NCI-H2107 treated with DMSO at 0.1 percent for 48 hours (cell line): ENCODE measurements around the gene BNC2.
A peak's percentile ranks its signal among the peaks of the same experiment; 100 is the strongest.
"Not testable (repeated sequence)": the region's sequence is repeated elsewhere in the genome, so short reads cannot be mapped to it uniquely, and the experiment has no call there.

Experiments
- DNase-seq: peaks from one replicate; lab custom pipeline; 2025; ENCODE audit not compliant: unreplicated experiment; lab: John Stamatoyannopoulos, UW

The BNC2 gene

DNA sequence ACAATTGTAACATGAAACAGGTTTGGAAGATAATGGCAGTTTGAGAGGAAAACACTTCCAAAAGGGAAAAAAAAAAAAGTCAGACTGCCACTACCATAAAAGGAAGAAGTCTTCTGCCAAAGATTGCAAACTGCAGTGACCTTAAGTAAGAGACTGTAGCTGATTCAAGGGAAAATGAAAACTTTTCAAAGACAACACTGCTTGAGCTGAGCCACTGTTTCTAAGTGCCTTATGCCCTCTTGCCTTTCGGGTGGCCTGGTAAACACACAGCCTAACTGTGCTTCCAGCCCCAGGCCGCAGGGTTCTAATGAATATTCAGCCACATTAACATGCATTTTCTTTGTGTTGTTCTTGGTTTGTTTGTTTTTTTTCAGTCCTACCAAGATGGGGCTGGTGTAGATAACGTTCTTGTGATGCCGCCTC is 354.6 kb downstream of the BNC2 start:
- DNase-seq, result no peak

DNA sequence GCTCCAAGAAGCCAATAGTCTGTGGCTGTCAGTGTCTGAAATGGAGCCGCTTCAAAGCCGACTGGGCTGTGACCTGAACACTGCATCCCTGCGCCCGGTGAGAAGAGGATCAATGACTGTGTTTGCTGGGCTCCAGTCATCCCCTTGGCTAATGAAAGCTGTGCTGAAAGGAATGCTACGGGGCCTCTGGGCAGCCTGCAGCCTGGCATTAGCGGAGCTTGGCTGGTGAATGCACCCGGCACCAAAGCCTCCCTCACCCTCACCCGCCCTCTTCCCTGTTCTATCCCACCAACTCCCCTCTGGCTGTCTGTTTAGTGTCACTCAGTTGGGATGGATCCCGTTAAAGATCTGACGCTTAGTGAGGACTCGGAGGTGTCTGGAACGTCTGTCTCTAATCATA is 355.3 kb downstream of the BNC2 start:
- no peak for DNase-seq

DNA sequence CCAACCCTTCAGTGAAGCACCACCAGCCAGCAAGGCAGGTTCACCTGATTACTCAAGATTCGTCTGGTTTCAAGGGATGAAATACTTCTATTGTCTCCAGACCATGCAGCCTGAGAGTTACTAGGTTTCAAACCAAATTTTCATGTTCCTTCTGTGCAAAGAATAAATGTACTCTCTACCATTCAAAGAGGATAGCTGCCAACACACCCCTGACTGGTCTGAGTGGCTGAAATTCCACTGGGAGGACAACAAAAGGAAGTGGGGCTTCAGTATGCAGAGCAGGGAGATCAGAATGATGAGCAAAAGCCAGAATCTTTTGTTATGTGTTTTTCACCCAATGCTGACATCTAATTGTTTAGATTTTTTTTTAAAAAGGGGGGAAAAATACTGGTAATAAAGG is 356.3 kb downstream of the BNC2 start:
- DNase-seq, result no peak

DNA sequence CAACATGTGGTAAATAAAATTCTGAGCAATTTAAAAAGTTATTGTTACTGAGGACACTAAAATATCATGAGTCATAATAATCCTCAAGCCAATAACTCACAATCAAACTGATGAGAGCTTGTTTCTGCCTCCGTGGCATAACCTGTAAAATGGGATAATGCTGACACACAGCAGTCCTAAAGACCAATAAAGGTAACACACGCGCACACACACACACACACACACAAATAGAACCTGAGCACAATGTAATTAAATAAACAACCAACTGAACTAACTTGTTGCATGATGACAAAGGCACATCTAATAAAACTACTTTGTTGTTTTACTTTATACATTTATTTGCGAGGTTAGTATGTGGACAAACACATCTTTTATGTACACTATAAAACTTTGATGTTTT is 358.2 kb downstream of the BNC2 start:
- DNase-seq, result no peak

DNA sequence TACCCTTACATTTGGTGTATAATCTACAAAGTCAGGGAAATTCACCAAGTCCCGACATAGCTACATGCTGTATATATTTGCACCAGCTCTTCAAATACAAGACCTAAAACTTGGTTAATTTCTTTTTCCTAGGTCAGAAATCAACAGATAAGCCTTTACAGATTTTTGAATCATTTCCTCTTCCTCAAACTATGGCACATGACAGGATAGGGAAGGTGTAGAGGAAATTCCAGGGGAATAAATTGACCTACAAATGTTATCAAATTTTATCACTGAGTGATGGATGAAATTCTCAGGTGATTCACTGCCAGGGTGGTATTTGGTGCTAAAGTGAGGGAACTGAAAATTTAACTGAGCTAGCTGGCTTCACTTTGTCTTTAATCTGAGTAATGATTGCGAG is 360.0 kb downstream of the BNC2 start:
- no peak for DNase-seq

DNA sequence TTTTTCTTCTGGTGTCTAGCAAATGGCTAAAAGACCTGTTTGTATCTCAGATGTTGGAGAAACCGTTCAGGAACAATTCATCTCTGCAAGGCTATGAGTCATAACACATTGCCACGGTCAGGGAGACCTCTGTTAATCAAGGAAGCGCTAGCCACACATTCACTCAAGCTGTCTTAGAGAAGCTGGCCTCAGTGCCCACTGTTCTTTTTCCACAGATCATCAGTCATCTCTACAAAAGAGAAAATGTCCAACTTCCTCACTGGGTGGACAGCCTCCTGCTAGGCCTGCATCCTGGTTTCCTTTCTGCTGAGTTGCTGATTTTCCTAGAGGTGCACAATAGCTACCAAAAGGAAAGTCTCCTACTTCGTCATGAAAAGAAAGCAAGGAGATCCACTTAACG is 360.5 kb downstream of the BNC2 start:
- DNase-seq, result no peak

DNA sequence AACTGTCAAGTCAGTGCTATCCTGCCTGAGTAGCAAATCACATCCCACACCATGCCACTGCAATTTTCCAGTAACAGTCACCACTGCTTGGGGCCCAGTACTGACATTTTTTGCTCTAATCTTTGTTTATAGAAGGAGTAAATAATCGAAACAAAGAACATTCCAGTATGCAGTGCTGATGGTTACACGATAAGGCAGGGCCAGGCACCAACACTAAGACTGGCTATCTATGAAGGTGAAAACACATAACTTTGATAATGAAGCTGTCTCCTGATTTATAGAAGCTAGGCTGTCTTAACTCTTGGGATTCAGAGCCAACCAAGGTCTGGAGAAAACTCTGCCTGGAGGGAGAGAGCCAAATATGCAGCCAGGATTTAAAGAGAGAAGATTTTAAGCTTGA is 365.3 kb downstream of the BNC2 start:
- DNase-seq, result no peak

DNA sequence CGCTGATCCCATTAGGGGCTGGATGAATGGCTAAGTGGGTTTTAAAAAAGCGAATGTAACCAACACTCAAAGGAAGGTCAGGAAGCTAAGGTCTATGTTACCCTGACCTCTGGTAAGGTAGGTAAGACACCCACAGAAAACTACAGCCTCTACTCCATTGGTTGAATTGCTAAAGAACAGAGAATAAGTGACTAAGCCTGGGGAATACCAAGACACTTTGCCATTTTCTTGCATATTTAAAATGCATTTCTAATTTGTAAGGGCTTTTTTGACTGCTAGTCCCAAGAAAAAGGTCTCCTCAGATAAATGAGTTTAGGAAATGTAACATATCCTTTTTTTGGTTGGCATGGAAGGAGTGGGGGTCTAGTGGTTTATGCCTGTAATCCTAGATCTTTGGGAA is 368.7 kb downstream of the BNC2 start:
- DNase-seq, result no peak

DNA sequence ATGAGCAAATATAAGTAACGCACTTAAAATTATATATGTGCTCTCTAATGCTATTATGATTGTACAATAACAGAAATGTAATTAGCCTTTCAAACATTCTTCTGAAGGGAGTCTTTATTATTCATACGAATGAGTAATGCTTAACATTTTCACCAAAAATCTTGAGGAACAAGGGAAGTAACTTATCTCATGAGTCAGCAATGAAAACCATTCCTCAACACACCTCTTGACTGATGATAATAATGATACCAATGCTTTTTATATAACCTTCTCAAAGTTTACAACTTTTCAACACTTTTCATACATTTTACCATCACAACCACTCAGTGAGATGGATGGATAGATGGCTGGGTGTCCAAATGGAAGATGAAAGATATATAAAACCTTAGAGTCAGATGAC is 369.3 kb downstream of the BNC2 start:
- DNase-seq, result no peak

DNA sequence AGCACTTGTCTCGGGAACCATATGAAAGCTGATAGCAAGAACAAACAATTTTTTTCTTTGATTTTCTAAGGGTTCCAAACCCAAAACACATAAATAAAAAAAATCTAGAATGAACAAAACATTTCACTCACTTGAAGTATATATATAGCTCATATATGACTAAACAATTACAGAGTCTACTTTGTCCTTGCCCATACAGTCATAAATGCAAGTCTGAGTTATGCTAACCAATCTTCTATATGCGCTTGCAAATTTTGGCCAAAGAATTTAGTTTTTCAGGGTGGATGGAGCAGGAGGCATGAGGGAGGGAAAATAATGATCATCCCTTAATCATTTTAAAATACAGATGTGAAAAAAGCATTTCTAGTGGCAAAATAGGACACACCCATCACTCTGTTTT is 370.1 kb downstream of the BNC2 start:
- no peak for DNase-seq

DNA sequence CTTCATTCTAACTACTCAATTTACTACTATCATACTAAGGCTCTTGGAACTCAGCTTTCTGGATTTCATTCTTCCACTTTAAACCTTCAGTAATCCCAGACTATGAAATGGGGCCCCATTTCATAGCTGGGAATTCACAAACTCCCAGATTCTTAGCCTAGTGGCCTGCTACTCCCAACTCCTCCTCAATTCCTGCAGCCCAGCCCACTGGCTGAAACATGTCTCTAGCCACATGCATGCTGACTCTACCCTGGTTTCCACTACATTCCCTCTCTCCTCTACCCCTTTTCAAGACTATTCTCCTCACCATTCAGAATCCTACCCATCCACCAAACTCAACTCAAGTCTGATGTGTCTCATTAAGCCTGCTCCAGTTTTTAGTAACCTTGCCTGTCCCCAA is 370.6 kb downstream of the BNC2 start:
- no peak for DNase-seq

DNA sequence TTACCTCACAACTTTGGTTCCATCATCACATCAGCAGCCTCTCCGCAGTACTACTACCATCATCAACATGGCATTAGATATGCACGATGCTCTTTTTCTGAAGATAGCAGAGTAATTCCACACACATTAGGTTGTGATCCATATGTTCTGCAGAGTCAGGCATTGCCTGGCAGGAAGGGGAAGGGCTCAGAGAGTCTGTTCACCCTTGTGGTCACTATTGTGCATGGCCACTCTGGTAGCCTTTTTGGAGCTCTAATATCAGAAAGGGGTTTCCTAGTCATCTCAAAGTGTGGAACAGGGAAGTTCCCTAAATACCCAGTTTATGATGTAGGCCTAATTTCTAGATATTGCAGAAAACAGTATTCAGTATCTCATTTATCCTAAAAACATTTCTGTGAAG is 373.6 kb downstream of the BNC2 start:
- no peak for DNase-seq

DNA sequence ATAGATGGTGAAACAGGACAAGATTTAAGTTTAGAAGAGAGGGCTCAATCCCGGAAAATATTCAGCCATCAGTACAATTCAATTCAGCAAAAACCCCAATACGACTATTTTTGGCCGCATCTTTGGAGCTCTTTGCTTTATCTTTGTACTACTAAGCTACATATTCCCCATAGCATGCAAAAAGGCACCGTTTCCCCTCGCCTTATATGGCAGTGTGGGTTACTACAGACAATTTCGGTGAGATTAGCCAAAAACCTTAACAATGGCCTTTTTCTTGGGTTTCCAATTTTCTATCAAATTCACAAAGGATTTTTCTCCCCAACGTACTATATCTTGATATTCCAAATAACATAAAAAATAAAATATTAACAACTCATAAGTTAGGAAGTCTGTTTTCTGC is 382.6 kb downstream of the BNC2 start:
- no peak for DNase-seq

DNA sequence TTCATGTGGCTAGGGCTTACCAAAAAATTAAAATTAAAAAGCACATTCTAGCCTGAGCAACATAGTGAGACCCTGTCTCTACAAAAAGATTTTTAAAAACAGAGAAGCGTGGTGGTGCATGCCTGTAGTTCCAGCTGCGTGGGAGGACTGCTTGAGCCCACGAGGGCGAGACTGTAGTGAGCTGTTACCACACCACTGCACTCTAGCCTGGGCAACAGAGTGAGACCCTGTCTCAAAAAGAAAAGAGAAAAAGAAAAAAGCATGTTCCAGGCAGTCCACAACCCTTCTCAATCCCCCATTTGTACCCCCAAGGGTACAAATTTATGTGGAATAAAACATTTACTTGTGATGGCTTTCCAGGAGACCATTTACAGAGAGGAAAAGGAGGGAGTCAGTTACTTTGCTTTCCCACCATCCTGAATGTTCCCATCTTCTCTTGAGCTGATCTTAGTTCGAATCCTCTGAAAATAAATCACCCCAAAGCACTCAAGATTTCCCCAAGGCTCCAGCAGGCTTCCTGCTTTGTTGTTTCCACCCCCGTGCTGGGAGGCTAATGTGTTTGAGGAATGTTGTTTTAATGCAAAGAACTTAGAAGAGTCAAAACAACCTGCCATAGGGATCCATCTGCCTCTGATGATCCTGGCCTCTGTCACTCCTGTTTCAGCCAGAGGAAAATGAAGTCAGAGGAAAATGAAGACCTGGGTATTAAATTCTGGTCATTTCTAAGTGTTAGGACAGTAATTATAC is 384.7 kb downstream of the BNC2 start:
- DNase-seq, result no peak

DNA sequence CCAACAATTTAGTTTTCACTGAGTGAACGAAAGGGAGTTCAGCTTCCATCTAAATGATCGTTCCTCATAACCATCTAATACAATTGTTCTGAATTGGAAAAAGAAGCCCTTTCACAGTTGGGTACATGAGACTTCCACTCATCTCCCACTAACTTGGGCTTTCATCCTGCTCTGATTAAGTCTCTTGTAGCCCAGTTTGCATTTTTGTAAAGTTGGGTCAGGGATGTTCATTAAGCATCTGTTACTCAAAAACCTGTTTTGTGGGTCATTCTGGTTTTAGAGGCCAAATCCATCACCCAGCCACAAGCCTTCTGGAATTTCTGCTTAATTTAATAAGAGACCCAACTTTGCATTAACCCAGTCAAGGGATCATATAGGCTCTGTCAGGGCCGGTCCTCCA is 385.3 kb downstream of the BNC2 start:
- no peak for DNase-seq

DNA sequence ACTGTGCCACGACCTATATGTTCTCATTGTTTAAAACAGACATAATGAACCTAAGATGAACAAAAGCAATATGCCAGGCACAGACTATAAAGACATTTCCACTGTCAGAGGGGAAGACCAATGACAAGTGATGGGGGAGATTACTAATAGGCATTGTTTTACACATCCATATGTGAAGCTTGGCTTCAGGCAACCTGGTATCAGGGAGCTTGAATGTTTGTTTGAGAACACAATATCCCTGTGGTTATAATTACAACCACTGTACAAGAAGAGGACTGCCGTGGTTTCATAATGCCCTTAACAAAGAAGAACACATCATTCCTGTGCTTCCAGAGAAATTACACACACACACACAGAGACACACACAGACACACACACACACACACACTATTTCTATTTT is 385.7 kb downstream of the BNC2 start:
- DNase-seq, result no peak

DNA sequence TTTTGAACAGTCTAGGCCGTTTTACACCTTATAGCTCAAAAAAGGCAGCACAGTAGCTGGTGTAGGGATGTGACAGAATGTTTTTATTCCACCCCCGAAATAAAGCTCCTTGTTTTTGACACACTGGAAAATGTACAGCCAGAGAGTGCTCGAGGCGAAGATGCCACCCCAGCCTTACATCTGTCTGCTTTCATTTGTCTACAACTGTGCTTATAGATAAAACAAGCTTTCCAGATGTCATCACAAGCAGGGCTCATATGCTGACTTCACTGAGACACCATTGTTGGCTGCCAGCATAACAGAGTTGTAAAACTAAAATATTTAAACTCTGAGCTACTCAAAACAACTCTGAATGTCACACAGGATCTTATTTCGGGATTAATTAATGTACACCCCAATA is 386.3 kb downstream of the BNC2 start:
- no peak for DNase-seq

DNA sequence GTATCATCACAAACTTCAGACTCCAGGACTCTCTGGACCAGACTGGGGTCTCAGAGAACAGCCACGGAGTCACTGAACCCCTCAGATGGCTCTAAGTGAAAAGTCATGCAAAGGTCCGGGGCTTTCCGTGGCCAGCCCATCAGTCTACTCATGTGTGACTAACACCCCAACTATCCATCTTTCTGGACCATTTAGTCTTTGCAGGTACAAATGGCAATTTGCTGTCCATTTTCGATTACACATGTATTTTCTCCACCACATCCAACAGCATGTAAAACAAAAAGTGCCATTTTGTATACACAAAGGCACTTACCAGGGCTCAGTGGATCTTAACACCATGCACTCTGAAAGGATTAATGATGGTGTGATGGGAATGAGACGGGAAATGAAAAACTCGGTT is 387.7 kb downstream of the BNC2 start:
- DNase-seq, result no peak

DNA sequence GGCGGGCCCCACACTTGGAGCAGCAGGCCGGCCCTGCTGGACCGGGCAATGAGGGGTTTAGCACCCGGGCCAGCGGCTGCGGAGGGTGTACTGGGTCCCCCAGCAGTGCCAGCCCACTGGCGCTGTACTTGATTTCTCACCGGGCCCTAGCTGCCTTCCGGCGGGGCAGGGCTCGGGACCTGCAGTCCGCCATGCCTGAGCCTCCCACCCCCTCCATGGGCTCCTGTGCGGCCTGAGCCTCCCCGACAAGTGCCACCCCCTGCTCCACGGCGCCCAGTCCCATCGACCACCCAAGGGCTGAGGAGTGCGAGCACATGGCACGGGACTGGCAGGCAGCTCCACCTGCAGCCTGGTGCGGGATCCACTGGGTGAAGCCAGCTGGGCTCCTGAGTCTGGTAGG is 389.9 kb downstream of the BNC2 start:
- not testable (repeated sequence) for DNase-seq

DNA sequence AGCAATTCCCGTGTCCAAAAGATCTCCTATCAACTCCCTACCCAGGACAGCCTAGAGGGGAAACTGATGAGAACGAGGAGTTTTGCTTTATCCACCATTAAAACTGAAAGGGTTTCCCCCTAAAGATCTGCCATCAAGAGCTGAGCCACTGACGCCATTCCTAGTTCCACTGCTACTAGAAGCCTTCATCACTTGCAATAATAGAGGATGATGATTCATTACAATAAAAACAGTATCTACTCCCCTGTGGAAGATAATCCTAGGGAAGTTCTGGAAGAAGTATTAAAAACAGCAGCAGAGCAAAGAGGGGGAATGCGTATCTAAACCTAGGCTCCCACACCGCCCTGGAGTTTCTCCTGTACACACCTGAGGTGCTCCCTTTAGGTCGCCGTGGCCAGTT is 394.5 kb downstream of the BNC2 start:
- DNase-seq, result no peak

DNA sequence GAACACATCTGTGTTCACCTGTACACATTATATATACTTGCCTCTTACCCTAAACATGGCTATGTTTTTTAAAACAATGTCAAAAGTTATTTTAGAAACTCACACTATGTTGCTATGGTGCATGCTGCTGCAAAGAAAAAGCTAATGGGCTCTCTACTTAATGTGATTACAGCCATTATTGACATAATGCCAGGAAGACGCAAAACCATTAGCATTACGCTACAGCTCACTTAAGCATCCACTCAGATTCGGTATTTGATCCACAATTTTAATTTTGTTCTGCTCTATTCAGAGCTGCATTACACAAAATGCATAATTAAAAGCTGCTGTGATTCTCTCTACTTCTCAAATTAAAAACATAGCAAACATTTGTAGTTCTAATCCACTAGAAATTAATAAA is 395.2 kb downstream of the BNC2 start:
- peak; percentile 2 for DNase-seq

DNA sequence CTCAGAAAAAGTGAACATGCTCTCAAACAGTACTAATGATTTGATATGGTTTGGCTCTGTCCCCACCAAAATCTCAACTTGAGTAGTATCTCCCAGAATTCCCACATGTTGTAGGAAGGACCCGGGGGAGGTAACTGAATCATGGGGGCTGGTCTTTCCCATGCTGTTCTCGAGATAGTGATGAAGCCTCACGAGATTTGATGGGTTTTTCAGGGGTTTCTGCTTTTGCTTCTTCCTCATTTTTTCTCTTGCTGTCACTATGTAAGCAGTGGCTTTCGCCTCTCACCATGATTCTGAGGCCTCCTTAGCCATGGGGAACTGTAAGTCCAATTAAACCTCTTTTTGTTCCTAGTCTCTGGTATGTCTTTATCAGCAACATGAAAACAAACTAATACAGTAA is 401.3 kb downstream of the BNC2 start:
- DNase-seq, result no peak

DNA sequence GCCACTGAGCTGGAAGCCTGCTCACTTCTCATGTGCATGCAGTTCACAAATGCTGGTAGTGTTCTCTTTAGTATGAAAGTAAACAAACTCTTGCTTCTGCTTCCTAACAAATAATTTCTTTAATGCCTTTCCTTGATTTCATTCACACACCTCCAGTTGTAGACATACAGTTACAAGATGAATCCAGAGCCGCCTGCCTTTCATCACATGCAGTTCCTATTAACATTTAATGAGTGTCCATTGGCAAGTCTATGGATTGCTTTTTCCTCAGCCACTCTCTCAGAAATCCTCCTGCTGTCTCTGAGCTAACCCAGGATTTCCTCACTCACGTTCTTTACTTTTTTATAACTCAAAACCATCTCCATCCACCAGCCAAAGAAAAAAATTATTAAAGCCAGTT is 408.6 kb downstream of the BNC2 start:
- no peak for DNase-seq
